Pancreas (tissue), 10 donors: ENCODE results near the gene LRCOL1. TPM values are rescaled to one million over a fixed set of nuclear protein-coding genes. Genes with fewer than 3 reads are reported as not detected.

Experiments used
- ATAC-seq, 4 donors: fragments of 200-7000 bp; cut with Tn5 transposase; one replicate each; pipeline versions ENCODE4 v1.8.0 to v1.9.1; 2020; ENCODE audit warnings: mild to moderate bottlenecking in 4 of 4, moderate library complexity in 4 of 4
- DNase-seq, 6 donors: peaks; one replicate each; pipeline ENCODE4 v3.0.0-alpha.2; 2020
- FAIRE-seq: peaks from 2 replicates; lab custom pipeline; 2012; peaks lifted over from hg19 to GRCh38; lab: Jason Lieb, UNC
- H3K27ac ChIP-seq, 4 donors: fragments of 200-600 bp; sonication (generic); 1 replicate in 3 of 4; 2 replicates in 1 of 4; pipeline versions ENCODE4 v1.5.0 to v1.8.0; 2020
- H3K27me3 ChIP-seq, 4 donors: fragments of 200-600 bp; one replicate each; pipeline ENCODE4 v1.8.0; 2021
- H3K36me3 ChIP-seq, 3 donors: fragments of 200-600 bp; sonication (generic) in 1 of 3; one replicate each; pipeline versions ENCODE4 v1.5.0 to v1.8.0; 2020 to 2021
- H3K4me1 ChIP-seq, 3 donors: fragments of 200-600 bp; one replicate each; pipeline ENCODE4 v1.8.0; 2021
- H3K4me3 ChIP-seq, 4 donors: fragments of 200-600 bp; sonication (generic) in 2 of 4; one replicate each; pipeline versions ENCODE4 v1.5.0 to v1.8.0; 2020 to 2021
- H3K9me3 ChIP-seq, 4 donors: fragments of 200-600 bp; one replicate each; pipeline ENCODE4 v1.8.0; 2021
- CTCF ChIP-seq, 4 donors: fragments of 200-600 bp; sonication (generic) in 3 of 4; IDR thresholded peaks; one replicate each; pipeline versions ENCODE4 v1.5.0 to v1.8.0; 2021; ENCODE audit warnings: antibody characterized with exemption in 4 of 4
- WGBS, 2 donors: extraction: QIAGEN DNeasy Blood & Tissue Kit; methylation state at CpG; one replicate each; pipeline ENCODE4 v1.1.7; 2013; 5-methylcytosine and 5-hydroxymethylcytosine counted together
- intact Hi-C, 3 donors: fragments of 100-400 bp; cut with DNase I; formaldehyde crosslinking; loops; one replicate each; pipeline versions ENCODE4 v1.11.1 to v1.14.2; 2022
- polyA plus RNA-seq, 2 donors: library from polyadenylated mRNA; stranded (reverse); fragments of 200-250 nt; gene quantifications; one replicate each; pipeline ENCODE4 v1.2.3, GENCODE V29; 2013
- total RNA-seq, 6 donors: library from RNA; stranded (reverse); fragmentation: NEBNext Ultra II Directional in 4 of 6; extraction: Animal tissue kit (Norgen Biotek cat#: 25700) in 4 of 6; gene quantifications; one replicate each; pipeline versions ENCODE4 v1.2.1 to v1.2.4, GENCODE V29; 2021 to 2023
- donor health status: healthy with polysubstance abuse.
- donor health status: DM: no; HTN: no; CAD: no; lungs with moderate emphysema.
- donor health status: DM: no; HTN: no; CAD: no.
- donor health status: control.
- donor health status: control.
- donor health status: Bipolar disorder and iron deficiency.
- donor health status: DM: yes; HTN: yes; CAD: no.
- donor health status: DM: no; HTN: no; CAD: no.
- donor health status: DM: no; HTN: no; CAD: no.
- donor health status: DM: yes; HTN: yes; CAD: no.

The LRCOL1 gene
- total RNA-seq (not detected), polyA plus RNA-seq (under 1 TPM in 1 of 2 donors, not detected in 1; 0.21 TPM)

- no peak for FAIRE-seq
- 33 to 36% methylated on average over 34 to 35 of the region's 35 CpGs for WGBS, 2 donors
- ATAC-seq = peak in 3 of 4 donors; percentile 19 to 63 (median 39)
- H3K36me3 ChIP-seq = no peaks in the 10 kb centered on the region
- no peak for TF ChIP-seq CTCF (IDR thresholded peaks at IDR 0.05)
- peak in 3 of 6 donors; percentile 48 to 59 (median 58) for DNase-seq
- H3K4me3 ChIP-seq = no peak within 1 kb of the TSS
- intact Hi-C loops = loop anchor here in 1 of 3 donors (5.0 kb wide), 1 partner anchor 193 kb away; no protein-coding TSS in a partner anchor
- peaks cover 0 to 18% (median under 1%) of the 10 kb centered on the region in 4 donors for H3K27me3 ChIP-seq
- no peaks in the 10 kb centered on the region for H3K9me3 ChIP-seq
- no peak within 1 kb of the TSS for H3K27ac ChIP-seq
- no peaks in the 10 kb centered on the region for H3K4me1 ChIP-seq
Observed at GRCh38 chr12:132610051-132610759, at the start of gene LRCOL1. Gene LRCOL1, minus strand, starts transcription at chr12:132610582. Its CDS starts 4,331 bp downstream, at chr12:132606251.

DNA sequence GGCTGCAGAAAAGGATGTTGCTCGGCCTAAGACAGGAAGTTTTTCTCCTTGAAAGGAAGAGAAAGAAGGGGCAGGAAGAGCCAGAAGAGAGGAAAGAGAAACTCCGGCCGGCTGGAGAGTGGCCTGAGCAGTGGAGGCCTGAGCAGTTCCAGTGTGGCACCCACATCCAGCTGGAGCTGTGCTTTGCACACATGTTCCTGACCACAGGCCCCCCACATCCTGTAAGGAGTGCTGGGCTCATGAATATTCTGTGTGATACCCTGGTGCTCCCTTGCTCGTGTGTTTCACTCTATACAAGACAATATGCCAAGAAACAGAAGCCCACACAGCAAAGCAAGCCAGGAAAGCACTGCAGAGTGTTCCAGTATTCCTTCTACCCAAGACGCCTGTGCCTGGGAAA is 49.7 kb upstream of the LRCOL1 start:
- no peak overlapping the region for H3K27ac ChIP-seq
- DNase-seq = no peak
- no peaks in the 10 kb centered on the region for H3K27me3 ChIP-seq
- no peak for TF ChIP-seq CTCF (IDR thresholded peaks at IDR 0.05)
- FAIRE-seq = no peak
- peaks cover 3 to 44% (median 7%) of the 10 kb centered on the region in 3 donors for H3K36me3 ChIP-seq
- intact Hi-C loops = no loop called here
- H3K9me3 ChIP-seq = no peaks in the 10 kb centered on the region
- WGBS, 2 donors = 85 to 92% methylated on average over 5 of the region's 5 CpGs
- no peak for ATAC-seq
- no peak overlapping the region for H3K4me3 ChIP-seq
- no peaks in the 10 kb centered on the region for H3K4me1 ChIP-seq

GRCh38 chr12:132659146-132659545 is 48.8 kb upstream of the LRCOL1 start:
- Histone ChIP-seq H3K9me3 (no peaks in the 10 kb centered on the region), H3K27me3 (no peaks in the 10 kb centered on the region), H3K36me3 (peaks cover 3 to 44% (median 7%) of the 10 kb centered on the region in 3 donors), H3K4me3 (no peak overlapping the region), H3K4me1 (no peaks in the 10 kb centered on the region), H3K27ac (no peak overlapping the region)
- intact Hi-C loops = no loop called here
- WGBS, 2 donors = 94 to 96% methylated on average over 16 of the region's 16 CpGs
- ATAC-seq = no peak
- FAIRE-seq = no peak
- DNase-seq = no peak
- no peak for TF ChIP-seq CTCF (IDR thresholded peaks at IDR 0.05)

DNA sequence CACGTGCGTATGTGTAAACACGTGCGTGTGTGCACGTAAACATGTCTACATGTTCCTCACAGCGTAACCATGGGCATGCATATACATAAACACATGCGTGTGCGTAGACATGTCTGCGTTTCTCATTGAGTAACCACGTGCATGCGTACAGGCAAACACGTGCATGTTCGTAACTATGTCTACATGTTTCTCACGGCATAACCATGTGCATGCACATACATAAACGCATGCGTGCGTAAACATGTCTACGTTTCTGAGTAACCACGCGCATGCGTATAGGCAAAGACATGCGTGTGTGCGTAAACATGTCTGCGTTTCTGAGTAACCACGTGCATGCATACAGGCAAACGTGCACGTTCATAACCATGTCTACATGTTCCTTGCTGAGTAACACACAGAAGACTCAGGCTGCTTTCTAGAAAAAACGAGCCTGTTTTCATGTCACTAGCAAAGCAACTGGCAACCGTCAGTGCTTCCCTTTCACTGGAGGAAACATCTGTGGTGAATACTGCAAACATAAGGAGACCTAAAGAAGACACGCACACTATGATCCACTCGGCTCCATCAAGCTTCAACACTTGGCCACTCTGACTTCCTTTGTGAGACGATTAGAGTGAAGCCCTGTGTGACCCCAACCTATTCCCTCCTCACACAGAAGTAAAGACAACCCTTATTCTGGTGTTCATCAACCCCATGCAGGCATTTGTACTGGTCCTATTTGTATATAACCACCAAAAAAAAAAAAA is 47.9 kb upstream of the LRCOL1 start:
- Histone ChIP-seq H3K27ac (no peak overlapping the region), H3K4me1 (no peaks in the 10 kb centered on the region), H3K27me3 (no peaks in the 10 kb centered on the region), H3K36me3 (peaks cover 3 to 44% (median 7%) of the 10 kb centered on the region in 3 donors), H3K9me3 (no peaks in the 10 kb centered on the region), H3K4me3 (no peak overlapping the region)
- intact Hi-C loops = no loop called here
- 93 to 95% methylated on average over 32 of the region's 32 CpGs for WGBS, 2 donors
- no peak for FAIRE-seq
- TF ChIP-seq CTCF (IDR thresholded peaks at IDR 0.05) = no peak
- no peak for DNase-seq
- ATAC-seq = no peak
